HG03520 (cell line): ENCODE measurements around the gene LIN28B.
"Not testable (repeated sequence)": the region's sequence is repeated elsewhere in the genome, so short reads cannot be mapped to it uniquely, and the experiment has no call there.

Experiments used
- ATAC-seq: cut with Tn5 transposase; IDR thresholded peaks from one replicate; pipeline ENCODE4 v1.9.1; 2021; ENCODE audit warnings: mild to moderate bottlenecking, moderate library complexity; ENCODE audit not compliant: unreplicated experiment

Gene LIN28B

DNA sequence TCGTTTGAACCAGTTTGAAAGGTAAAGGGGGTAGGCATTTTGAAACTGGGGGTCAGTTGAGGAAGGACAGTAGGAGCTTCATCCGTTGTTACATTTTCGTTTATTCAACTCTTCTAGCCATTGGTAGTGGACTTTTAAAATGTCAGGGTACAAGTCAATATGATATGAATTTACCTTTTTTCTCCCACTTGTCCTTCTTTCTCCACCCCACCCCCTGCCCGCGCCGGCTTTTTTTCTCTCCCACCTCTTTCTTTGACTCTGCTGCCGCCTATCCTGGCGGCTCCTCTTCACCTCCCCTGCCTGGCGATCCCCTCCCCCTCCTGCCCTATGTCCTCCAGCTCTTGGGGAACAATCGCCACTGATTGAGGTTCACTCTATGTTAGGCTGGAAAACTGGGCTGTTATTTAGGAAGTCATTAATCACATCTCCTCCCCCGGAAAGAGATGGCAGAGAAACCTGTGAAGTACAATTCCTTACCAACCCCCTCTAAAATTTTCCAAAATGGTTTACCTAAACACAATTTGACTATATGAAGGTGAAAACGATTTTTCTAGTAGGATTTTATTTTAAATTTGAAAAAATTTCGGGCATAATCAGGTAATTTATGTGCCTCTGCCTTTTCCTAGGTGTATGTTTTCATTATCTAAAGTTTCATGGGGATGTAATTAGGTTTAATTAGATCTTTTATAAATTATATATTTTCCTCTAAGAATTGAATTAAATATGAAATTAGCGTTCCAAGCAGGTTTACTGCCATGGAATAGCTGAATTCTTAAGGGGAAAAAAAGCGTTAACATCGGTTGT lies 778 bp upstream of the LIN28B start:
- no peak for ATAC-seq

DNA sequence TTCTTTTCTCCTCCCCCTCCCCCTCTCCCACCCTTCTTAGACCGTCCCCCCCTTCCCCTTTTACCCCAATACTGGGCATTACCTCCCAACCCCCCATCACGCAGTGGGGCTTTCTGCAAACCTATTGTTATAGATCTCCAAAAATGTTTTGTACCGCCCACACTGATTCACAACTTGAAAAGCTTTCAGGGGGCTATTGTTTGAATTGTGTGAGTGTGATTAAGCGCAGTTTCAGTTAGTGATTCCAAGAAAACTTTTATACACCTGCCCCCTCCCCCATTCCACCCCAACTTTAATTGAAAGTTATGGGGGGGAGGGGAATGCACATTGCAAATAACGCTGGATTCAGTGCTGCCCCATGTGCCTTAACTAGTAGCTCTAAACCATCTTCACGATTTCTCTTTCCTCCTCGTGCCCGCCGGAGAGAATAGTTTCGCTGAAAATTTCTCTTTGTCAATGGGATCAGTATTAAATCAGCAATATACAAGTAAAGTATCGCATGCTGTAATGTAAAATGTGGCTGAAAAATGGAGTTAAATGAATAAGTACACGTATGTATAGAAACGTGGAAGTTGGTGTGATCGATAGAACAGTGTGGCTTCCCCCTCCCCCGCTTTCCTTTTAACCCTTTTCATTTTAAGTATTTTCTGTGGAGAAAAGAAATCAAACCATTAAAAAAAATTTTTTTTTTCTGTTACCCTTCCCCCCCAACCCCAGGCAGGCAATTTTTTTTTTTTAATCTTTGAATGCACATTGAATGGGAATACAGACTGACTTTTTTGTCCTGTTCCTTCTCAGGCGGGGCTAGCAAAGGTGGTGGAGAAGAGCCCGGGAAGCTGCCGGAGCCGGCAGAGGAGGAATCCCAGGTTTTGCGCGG lies 632 bp downstream of the LIN28B start:
- ATAC-seq = no peak

DNA sequence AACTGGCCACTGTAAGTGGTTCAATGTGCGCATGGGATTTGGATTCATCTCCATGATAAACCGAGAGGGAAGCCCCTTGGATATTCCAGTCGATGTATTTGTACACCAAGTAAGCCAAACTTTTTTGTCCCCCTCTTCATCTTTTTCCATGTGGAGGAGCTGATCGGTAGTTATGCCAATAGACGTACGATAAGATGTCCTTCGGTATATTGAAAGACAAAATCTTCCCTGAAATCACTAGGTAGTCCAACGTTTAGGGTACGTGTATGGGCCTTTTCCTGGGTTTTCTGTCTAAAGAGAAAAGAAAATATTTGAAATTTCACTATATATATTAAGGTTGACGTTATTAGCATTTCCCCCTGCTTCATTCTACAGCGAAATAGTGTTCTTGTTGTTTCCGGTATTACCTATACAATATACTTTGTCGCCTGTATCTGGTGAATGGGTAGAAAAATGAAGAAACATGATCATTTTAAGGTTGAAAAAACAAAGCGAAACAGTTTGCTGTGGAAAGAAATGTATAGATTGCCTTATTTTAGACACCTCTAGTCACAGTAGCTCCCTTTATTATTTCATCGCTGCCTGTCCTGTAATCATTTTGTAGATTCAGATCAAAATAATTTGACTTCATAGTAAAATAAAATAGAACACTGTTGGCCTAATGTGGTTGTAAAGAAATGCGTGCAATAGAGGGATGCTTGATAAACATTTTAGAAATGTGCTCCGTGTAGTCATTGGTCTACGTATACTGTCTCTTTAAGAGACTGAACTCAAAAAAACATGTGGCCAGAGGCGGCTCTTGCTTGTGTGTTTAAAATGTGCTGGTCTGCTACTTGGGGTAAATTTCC lies 1.5 kb downstream of the LIN28B start:
- ATAC-seq = no peak

DNA sequence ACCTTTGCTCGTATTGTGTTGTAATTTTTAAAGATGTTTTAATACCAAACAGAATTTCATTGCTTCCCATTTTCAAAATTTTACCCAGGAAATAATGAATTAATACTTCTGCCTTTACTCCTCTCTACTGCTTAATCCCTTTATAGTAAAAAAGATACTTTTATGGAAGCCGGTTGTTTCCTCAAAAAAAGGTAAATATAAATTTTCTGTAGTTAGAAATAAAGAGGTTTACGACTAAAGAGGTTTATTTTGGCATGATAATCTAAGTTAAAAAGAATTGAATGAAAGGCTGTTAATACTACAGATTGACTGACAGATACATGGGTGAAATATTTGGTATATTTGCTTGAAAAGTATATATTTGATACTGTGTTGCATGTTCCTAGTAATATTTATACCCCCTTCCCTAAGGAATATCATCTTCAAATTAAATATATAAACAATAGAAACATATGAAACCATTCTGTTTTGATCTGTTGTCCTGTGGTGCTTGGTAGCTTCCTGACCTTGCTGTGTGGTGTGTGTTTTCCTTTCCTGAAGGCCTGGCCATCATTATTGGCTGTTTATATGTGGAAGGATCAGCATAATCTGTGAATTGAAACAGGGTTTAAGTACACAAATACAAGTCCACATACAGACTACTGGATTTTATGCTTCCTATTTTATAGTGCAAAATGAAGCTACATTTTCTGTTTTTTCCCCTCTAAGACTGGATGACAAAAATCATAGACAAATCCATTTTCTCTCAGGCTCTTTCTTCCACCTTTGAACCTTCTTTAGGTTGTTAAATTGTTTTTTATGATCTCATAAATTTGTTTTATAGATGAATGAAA lies 2.3 kb downstream of the LIN28B start:
- no peak for ATAC-seq

DNA sequence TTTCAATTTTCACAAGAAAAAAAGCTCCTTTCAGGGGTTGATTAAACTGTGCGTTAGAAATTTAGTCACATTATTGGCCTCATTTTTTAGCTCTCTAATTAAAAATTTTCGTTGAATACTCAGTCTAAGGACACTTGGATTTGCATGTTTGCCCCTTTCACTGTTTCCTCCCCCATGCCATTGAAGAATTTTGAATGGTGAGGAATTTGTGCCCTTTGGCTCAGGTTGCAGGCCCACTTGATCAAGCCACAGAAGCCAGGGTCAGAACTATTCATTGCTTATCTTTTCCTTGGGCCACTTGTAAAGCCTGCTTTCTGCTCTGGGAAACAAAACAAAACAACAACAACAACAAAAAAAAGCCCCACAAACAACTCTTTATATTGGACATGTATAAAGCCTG lies 12.2 kb downstream of the LIN28B start:
- no peak for ATAC-seq

DNA sequence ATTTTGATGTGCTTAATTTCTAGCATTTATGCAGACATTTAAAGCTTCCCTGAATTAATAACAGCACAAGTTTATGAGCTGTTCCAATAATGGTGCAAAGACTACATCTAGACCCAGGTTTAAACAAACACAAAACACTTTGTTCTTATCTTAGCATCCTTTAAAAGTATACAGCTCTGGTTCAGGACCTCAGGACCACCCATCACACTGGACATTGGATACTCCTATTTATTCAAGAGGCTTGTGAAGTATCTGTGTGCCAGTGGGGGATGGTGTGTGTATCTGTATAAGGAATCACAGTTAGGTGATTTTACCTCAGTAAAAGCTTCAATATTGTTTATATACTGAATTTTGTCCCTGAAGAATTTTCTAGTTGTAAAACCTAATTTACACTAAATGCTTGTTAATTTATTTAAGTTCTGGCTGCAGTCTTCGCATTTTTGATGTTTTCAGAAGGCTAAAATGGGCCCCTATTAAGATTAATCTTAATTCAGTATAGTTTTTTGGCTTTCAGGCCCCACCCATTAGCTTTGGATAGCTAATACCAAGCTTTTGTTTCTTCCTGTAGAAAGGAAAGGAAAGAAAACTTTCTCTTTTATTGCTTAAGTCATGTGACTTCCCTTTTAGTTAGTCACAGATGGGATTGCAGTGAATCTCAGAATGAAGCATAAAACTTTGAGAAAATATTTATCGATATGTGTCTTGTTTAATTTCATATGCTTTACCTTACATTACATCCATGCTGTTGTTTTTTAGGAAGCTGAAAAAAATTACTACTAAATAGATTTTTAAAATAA lies 13.1 kb downstream of the LIN28B start:
- ATAC-seq = no peak

DNA sequence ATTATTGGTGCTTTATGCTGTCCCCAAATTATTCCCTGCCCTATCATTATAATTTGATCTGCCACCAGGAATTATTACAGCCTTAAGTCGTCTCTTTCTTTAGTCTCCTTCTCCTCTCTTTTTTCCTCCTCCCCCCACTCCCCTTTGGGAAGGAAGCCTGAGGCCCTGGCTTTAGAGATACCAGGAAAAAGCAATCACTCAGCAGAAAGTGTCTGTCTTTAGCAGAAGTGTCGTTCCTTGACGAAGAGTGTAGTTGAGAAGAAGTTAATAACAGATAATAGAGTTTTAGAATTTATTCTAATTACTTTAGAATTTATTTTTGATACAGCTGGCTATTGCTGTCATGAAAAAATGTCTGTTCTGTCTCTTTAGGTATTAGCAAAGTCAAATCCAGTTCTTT lies 16.5 kb downstream of the LIN28B start:
- no peak for ATAC-seq

DNA sequence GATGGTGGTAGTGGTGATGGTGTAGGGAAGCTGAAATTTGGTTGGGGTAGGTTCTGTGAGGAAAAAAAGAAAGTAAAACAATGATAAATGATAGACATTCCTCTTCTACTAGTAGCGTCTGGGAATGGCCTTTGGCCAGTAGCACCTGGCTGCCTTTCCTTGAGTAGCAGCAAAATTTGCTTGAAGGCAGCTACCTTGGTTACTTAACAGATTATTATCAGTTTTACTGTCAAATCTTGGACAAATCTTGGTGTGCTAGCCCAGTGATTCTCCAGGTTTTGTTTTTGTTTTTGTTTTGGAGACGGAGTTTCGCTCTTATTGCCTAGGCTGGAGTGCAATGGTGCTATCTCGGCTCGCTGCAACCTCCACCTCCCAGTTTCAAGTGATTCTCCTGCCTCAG lies 26.4 kb downstream of the LIN28B start:
- no peak for ATAC-seq

DNA sequence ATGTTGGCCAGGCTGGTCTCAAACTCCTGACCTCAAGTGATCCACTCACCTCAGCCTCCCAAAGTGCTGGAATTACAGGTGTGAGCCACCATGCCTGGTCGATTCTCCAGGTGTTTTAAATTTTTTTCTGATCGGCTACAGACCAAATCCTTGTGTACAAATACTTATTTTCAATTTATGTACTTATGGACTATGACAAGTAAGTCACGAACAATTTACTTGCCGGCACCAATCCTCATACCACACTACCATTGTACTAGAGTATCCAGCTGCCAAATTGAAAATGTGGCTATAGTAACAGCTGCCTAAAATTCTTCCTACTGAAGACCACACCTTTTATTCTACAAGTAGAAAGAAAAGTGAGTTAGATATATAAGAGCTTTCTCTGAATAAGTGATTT lies 26.9 kb downstream of the LIN28B start:
- no peak for ATAC-seq

DNA sequence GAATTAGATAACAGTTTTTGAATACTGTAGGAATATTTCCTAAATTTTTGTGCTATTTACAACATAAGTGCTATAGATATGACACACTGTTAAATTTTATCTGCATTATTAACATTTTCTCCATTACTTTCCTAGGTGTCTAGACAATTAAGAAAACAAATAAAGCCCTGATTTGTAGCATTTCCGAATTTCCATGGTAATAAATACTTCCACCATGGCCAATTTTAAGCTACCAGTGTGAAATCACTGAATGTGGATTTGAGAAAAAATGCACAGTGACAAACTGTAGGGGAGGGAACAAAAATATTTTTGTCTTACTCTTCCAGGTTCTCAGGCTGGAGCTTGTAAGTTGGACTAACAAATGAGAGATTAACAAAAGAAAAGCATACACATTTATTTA lies 27.9 kb downstream of the LIN28B start:
- no peak for ATAC-seq

DNA sequence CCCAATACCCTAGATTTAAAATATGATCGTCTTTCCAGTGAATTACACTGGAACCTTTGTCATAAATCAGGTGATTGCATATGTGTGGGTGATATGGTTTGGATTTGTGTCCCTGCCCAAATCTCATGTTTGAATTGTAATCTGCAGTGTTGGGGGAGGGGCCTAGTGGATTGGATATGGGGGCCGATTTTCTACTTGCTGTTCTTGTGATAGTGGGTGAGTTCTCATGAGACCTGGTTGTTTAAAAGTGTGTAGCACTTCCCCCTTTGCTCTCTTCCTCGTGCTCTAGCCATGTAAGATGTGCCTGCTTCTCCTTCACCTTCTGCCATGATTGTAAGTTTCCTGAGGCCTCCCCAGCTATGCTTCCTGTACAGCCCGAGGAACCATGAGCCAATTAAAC lies 29.0 kb downstream of the LIN28B start:
- ATAC-seq = not testable (repeated sequence)

DNA sequence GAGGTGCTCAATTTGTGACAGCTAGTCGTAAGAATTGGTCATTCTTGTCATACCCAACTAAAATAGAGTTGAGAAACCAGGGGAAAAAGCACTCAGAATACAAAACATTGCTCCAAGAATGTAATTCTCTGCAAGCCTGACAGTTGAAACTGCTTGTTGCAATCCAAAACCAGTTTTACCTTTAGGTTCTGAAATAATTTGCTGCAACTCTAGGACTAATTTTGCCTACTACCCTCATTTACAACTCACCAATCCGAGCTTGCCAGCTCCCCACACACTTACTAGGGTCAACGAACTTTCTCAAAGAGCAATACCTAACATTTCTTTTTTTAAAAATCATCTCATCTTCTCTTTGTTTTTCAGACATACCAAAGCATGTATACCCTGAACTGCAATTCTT lies 29.7 kb downstream of the LIN28B start:
- no peak for ATAC-seq

DNA sequence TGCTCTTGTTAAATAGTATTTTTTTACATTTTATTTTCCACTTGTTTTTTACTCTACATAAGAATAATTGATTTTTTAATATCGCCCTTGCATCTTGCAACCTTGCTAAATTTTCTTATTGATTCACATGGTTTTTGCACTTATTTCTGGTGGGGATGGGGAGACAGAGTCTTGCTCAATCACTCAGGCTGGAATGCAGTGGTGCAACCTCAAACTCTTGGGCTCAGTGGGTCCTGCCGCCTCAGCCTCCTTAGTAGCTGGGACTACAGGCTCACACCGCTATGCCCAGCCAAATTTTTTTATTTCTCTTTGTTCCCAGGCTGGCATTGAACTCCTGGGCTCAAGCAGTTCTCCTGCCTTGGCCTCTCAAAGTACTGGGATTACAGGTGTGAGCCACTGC lies 30.3 kb downstream of the LIN28B start:
- no peak for ATAC-seq

DNA sequence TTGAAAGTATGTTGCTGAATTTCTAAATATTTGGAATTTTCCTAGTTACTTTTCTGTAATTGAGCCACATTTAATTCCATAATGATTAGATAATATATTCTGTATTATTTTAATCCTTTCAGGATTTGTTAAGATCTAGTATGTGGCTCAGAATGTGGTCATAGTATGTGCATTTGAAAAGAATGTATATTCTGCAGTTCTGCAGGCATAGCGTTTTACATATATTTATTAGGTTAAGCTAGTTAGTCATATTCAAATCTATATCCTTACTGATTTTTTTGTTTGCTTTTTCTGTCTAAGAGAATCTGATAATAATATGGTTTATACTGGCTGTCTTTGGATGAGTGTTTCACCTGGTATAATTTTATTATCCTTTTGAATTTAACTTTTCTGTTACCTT lies 33.2 kb downstream of the LIN28B start:
- no peak for ATAC-seq

DNA sequence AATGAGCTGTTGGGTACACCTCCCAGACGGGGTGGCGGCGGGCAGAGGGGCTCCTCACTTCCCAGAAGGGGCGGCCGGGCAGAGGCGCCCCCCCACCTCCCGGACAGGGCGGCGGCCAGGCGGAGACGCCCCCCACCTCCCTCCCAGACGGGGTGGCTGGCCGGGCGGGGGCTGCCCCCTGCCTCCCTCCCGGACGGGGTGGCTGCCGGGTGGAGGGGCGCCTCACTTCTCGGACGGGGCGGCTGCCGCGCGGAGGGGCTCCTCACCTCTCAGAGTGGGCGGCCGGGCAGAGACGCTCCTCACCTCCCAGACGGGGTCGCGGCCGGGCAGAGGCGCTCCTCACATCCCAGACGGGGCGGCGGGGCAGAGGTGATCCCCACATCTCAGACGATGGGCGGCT lies 34.2 kb downstream of the LIN28B start:
- ATAC-seq = not testable (repeated sequence)

DNA sequence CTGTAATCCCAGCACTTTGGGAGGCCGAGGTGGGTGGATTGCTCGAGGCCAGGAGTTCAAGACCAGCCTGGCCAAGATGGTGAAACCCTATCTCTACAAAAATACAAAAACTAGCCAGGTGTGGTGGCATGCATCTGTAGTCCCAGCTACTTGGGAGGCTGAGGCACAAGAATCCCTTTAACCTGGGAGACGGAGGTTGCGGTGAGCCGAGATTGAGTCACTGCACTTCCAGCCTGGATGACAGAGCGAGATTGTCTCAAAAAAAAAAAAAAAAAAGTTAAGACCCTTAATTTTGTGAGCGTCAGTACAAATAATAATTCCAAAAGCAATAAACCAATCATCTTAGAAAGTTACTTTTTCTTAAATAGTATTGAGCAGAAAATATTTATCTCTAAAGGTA lies 36.7 kb downstream of the LIN28B start:
- ATAC-seq = not testable (repeated sequence)

DNA sequence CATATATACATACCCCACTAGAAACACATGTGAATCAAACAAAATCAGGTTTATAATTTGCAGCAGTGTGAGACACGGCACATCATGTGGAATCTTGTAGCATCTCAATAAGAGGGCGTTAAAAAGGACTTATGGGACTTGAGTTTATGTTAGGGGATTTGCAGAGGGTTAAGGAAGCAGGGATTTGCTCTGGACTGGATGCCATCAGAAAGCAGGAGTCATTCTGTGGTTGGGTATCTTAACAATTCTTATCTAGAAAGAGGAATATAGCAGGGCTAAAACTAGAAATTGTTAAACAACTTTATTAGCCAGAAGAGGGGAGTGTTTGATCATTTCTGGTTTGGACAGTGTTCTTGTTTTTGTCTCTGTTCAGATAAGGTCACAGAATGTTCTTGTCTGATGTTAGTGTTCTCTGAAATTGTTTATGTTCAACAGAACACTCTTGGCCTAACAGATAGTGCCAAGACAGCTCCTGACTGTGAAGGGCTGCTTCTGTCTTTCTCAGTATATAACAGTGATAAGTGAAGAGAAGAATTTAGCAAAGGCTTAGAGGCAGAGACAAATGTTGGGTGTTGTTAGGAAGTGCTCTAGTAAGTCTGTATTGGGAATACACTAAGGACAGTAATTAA lies 39.2 kb downstream of the LIN28B start:
- ATAC-seq = no peak

DNA sequence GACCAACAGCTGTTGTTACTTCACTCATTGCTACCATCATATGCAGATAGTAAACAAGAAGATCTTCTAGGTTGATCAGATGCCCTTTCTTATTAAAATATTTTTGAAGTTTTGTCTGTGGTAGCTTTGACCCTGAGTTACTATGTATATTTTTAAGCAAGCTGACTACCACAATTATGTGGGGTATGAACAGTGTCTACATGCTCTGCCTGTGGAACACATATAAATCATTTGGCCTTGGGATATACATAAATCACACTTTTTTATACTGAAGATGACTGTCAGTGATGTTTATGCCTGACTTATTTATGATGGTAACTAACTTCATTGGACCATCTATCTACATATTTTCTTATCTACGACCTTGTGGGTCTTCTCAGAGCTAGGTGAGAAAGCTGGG lies 44.2 kb downstream of the LIN28B start:
- no peak for ATAC-seq

DNA sequence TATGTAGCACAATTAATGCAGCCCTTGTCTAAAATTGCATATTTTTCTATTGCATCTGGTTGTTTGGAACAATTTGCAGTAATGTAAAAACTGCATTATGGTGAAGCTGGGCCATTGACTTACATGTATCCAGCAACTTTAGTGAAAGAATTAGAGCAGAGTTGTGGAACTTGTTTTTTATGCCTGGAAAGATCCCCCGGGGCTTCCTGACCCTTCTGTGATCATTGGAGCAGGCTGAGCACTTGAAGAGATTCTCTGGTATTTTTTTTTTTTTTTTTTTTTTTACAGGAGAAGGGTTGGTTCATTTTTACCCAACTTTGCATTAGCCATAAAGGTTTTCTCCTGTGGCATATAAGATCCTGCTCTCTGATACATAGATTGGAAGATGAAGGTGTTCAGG lies 45.0 kb downstream of the LIN28B start:
- no peak for ATAC-seq
